ENCODE results near the gene PPM1E. TPM values are rescaled to one million over a fixed set of nuclear protein-coding genes. Genes with fewer than 3 reads are reported as not detected.
"Not testable (repeated sequence)": the region's sequence is repeated elsewhere in the genome, so short reads cannot be mapped to it uniquely, and the experiment has no call there.

The PPM1E gene
- polyA plus RNA-seq, 2 of the 4 experiments (the other 2 are of a cell fraction) = 0.05 to 0.25 TPM

DNA sequence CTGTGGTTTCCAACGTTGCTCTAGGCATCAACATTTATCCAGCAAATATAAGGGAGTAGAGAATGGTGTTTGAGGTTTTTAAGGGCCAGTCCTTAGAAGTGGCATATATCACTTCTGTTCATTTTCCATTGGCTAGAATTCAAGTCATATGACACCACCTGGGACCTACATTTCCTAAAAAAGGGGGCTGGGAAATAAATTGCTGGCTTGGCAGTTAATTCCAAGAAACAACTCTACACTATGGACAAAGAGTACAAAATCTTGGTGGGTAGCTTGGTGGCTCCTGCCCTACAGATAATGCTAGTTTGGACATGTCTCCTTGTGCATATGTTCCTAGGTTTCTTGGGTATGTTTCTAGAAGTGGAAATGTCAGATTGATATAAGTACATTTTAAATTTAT is 7.6 kb downstream of the PPM1E start:
- Histone ChIP-seq H3K4me2 (no peak overlapping the region), H3K27ac (no peak overlapping the region), H3K9me3 (no peaks in the 10 kb centered on the region), H3K4me1 (no peaks in the 10 kb centered on the region), H3K4me3 (no peak overlapping the region)
- DNase-seq (ENCODE audit: low read depth in 1 of 2, low spot score in 1 of 2) = no peak
- no peak for FAIRE-seq
- POLR2A ChIA-PET = no interaction called here
- no peak for ATAC-seq
- WGBS (ENCODE audit: missing lambda C conversion rate) = 11% methylated on average over 1 of the region's 1 CpG
- CTCF ChIA-PET = interaction anchor here (0.6 to 1.1 kb wide), 2 partner anchors 19 kb away, joined by 3 to 4 read pairs; no protein-coding TSS in a partner anchor
- TF ChIP-seq, protein P1, sequence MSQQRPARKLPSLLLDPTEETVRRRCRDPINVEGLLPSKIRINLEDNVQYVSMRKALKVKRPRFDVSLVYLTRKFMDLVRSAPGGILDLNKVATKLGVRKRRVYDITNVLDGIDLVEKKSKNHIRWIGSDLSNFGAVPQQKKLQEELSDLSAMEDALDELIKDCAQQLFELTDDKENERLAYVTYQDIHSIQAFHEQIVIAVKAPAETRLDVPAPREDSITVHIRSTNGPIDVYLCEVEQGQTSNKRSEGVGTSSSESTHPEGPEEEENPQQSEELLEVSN (IDR thresholded peaks at IDR 0.05; ENCODE audit: borderline replicate concordance, low read depth) = no peak
- peak; percentile 49 for TF ChIP-seq MAFK (IDR thresholded peaks at IDR 0.05; ENCODE audit: partially characterized antibody)

DNA sequence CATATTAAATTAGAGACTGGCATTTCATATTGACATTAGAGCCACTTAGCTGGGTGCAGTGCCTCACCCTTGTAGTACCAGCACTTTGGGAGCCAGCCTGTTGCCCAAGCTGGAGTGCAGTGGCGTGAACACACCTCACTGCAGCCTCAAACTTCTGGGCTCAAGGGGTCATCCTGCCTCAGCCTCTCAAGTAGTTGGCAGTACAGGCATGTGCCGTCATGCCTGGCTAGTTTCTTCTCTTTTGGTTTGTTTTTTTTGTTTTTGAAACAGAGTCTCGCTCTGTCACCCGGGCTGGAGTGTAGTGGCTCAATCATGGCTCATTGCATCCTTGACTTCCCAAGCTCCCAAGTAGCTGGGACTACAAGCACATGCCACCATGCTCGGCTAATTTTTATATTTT is 8.7 kb downstream of the PPM1E start:
- H3K4me3 ChIP-seq = no peak overlapping the region
- POLR2A ChIA-PET = no interaction called here
- H3K9me3 ChIP-seq = no peaks in the 10 kb centered on the region
- H3K4me2 ChIP-seq = no peak overlapping the region
- H3K27ac ChIP-seq = no peak overlapping the region
- ATAC-seq (no peak), FAIRE-seq (no peak), DNase-seq (ENCODE audit: low read depth in 1 of 2, low spot score in 1 of 2) (no peak)
- no peaks in the 10 kb centered on the region for H3K4me1 ChIP-seq
- TF ChIP-seq FOSB (CRISPR knock-in tag; IDR thresholded peaks at IDR 0.05) (no peak), CBX8 (IDR thresholded peaks at IDR 0.05) (no peak), CEBPB (IDR thresholded peaks at IDR 0.05) (no peak)
- TF ChIP-seq, protein P2, sequence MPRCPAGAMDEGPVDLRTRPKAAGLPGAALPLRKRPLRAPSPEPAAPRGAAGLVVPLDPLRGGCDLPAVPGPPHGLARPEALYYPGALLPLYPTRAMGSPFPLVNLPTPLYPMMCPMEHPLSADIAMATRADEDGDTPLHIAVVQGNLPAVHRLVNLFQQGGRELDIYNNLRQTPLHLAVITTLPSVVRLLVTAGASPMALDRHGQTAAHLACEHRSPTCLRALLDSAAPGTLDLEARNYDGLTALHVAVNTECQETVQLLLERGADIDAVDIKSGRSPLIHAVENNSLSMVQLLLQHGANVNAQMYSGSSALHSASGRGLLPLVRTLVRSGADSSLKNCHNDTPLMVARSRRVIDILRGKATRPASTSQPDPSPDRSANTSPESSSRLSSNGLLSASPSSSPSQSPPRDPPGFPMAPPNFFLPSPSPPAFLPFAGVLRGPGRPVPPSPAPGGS (IDR thresholded peaks at IDR 0.05) = no peak
- CTCF ChIA-PET = interaction anchor here (0.6 kb wide), 1 partner anchor 65 kb away, joined by 3 read pairs; no protein-coding TSS in a partner anchor
- WGBS (ENCODE audit: missing lambda C conversion rate) = 53% methylated on average over 5 of the region's 5 CpGs

DNA sequence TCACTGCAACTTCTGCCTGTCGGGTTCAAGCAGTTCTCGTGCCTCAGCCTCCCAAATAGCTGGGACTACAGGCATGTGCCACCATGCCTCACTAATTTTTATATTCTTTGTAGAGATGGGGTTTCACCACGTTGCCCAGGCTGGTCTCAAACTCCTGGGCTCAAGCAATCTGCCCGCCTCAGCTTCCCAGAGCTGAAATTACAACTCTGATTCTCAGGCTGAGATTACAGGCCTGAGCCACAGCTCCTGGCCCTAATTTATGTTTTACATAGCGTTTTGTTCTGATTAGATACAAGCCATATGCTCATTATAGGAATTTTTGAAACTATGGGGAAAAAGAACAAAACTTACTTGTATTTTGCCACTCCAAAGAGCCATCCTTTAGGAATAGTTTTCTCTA is 22.8 kb downstream of the PPM1E start:
- H3K27ac ChIP-seq; DNase-seq (ENCODE audit: low read depth in 1 of 2, low spot score in 1 of 2); FAIRE-seq; H3K4me2 ChIP-seq; H3K4me3 ChIP-seq; ATAC-seq; H3K9me3 ChIP-seq; H3K4me1 ChIP-seq: not testable (repeated sequence)
- POLR2A ChIA-PET = interaction anchor here (0.6 kb wide), 1 partner anchor 112 kb away, joined by 7 read pairs; no protein-coding TSS in a partner anchor
- 30% methylated on average over 5 of the region's 5 CpGs for WGBS (ENCODE audit: missing lambda C conversion rate)
- CTCF ChIA-PET = interaction anchor here (1.0 to 1.5 kb wide), 2 partner anchors 10 to 311 kb away, joined by 3 to 5 read pairs; no protein-coding TSS in a partner anchor

DNA sequence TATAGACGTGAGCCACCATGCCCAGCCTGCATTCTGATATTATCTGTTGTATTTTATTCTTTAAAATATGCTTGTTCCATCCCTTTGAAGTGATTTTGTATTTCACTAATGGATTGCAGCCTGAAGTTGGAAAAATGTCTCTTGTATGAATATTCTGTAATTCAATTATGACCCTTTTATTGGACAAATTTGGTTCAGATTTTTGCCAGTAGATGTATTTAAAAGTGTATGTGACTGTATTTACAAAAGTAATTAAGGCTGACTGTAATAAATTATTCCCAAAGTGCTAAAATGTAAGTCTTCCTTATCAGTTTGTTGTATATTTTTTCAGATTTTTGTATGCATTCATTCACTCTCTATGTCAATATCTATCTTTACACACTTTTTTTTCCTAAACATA is 23.8 kb downstream of the PPM1E start:
- ChIA-PET CTCF (no interaction called here), POLR2A (no interaction called here)
- FAIRE-seq = no peak

DNA sequence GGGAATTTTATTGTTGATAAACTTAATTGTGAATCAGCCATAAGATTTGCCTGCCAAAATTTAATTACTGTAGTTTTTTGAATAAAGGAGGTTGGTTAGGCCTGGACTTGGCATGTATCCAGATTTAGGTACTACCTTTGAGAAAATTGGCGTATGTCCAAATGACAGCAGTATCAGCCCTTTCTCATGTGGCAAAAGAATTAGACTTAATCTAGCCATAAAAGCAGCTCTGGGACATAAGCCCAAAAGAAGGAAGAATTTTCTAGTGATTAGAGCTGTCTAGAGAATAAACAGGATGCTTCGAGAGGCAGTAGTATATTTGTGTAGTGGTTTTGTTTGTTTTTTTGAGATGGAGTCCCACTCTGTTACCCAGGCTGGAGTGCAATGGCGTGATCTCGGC is 27.7 kb downstream of the PPM1E start:
- ATAC-seq = no peak
- FAIRE-seq = no peak
- ChIA-PET POLR2A (no interaction called here), CTCF (interaction anchor here (0.9 kb wide), 1 partner anchor 73 kb away, joined by 4 read pairs; no protein-coding TSS in a partner anchor)
- Histone ChIP-seq H3K9me3 (no peaks in the 10 kb centered on the region), H3K27ac (no peak overlapping the region), H3K4me1 (peaks cover 18% of the 10 kb centered on the region), H3K4me3 (no peak overlapping the region), H3K4me2 (no peak overlapping the region)
- DNase-seq (ENCODE audit: low read depth in 1 of 2, low spot score in 1 of 2) = no peak
- WGBS (ENCODE audit: missing lambda C conversion rate) = 75% methylated on average over 4 of the region's 4 CpGs
- TF ChIP-seq MAFK (IDR thresholded peaks at IDR 0.05; ENCODE audit: partially characterized antibody) (no peak), HOXB5 (CRISPR knock-in tag; IDR thresholded peaks at IDR 0.05) (no peak), FOSB (CRISPR knock-in tag; IDR thresholded peaks at IDR 0.05) (no peak), ZSCAN20 (CRISPR knock-in tag; IDR thresholded peaks at IDR 0.05) (no peak), RFX5 (IDR thresholded peaks at IDR 0.05) (no peak), HEYL (CRISPR knock-in tag; IDR thresholded peaks at IDR 0.05) (no peak)
- TF ChIP-seq, protein P3, sequence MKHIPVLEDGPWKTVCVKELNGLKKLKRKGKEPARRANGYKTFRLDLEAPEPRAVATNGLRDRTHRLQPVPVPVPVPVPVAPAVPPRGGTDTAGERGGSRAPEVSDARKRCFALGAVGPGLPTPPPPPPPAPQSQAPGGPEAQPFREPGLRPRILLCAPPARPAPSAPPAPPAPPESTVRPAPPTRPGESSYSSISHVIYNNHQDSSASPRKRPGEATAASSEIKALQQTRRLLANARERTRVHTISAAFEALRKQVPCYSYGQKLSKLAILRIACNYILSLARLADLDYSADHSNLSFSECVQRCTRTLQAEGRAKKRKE (CRISPR knock-in tag; IDR thresholded peaks at IDR 0.05; ENCODE audit: low read depth) = no peak
- TF ChIP-seq, protein P4, sequence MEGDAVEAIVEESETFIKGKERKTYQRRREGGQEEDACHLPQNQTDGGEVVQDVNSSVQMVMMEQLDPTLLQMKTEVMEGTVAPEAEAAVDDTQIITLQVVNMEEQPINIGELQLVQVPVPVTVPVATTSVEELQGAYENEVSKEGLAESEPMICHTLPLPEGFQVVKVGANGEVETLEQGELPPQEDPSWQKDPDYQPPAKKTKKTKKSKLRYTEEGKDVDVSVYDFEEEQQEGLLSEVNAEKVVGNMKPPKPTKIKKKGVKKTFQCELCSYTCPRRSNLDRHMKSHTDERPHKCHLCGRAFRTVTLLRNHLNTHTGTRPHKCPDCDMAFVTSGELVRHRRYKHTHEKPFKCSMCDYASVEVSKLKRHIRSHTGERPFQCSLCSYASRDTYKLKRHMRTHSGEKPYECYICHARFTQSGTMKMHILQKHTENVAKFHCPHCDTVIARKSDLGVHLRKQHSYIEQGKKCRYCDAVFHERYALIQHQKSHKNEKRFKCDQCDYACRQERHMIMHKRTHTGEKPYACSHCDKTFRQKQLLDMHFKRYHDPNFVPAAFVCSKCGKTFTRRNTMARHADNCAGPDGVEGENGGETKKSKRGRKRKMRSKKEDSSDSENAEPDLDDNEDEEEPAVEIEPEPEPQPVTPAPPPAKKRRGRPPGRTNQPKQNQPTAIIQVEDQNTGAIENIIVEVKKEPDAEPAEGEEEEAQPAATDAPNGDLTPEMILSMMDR (IDR thresholded peaks at IDR 0.05) = no peak
- TF ChIP-seq, protein P1 (IDR thresholded peaks at IDR 0.05; ENCODE audit: borderline replicate concordance, low read depth) = no peak

More for the DNA sequence above, 23.8 kb downstream of the PPM1E start:
- Histone ChIP-seq H3K4me1 (no peaks in the 10 kb centered on the region), H3K4me2 (no peak overlapping the region), H3K27ac (no peak overlapping the region), H3K4me3 (no peak overlapping the region), H3K9me3 (no peaks in the 10 kb centered on the region)
- 30% methylated on average over 1 of the region's 1 CpG for WGBS (ENCODE audit: missing lambda C conversion rate)
- ATAC-seq (no peak), DNase-seq (ENCODE audit: low read depth in 1 of 2, low spot score in 1 of 2) (no peak)
- TF ChIP-seq, protein P5, sequence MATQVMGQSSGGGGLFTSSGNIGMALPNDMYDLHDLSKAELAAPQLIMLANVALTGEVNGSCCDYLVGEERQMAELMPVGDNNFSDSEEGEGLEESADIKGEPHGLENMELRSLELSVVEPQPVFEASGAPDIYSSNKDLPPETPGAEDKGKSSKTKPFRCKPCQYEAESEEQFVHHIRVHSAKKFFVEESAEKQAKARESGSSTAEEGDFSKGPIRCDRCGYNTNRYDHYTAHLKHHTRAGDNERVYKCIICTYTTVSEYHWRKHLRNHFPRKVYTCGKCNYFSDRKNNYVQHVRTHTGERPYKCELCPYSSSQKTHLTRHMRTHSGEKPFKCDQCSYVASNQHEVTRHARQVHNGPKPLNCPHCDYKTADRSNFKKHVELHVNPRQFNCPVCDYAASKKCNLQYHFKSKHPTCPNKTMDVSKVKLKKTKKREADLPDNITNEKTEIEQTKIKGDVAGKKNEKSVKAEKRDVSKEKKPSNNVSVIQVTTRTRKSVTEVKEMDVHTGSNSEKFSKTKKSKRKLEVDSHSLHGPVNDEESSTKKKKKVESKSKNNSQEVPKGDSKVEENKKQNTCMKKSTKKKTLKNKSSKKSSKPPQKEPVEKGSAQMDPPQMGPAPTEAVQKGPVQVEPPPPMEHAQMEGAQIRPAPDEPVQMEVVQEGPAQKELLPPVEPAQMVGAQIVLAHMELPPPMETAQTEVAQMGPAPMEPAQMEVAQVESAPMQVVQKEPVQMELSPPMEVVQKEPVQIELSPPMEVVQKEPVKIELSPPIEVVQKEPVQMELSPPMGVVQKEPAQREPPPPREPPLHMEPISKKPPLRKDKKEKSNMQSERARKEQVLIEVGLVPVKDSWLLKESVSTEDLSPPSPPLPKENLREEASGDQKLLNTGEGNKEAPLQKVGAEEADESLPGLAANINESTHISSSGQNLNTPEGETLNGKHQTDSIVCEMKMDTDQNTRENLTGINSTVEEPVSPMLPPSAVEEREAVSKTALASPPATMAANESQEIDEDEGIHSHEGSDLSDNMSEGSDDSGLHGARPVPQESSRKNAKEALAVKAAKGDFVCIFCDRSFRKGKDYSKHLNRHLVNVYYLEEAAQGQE (IDR thresholded peaks at IDR 0.05) = no peak

All from A549 (cell line).